NCI-H2029 (cell line): Measurements from ENCODE around the gene ATP5F1E.

Experiments used
- DNase-seq: peaks from one replicate; lab custom pipeline; 2025; lab: John Stamatoyannopoulos, UW

Gene ATP5F1E

GRCh38 chr20:59005523-59006166 is 26.5 kb downstream of the ATP5F1E start:
- no peak for DNase-seq

GRCh38 chr20:59004763-59005522 is 27.2 kb downstream of the ATP5F1E start:
- no peak for DNase-seq

GRCh38 chr20:59004493-59004762 is 27.7 kb downstream of the ATP5F1E start:
- no peak for DNase-seq

- no peak for DNase-seq
Observed at GRCh38 chr20:59003836-59004492, 28.2 kb downstream of the ATP5F1E start.

GRCh38 chr20:59002874-59003399 is 29.2 kb downstream of the ATP5F1E start:
- no peak for DNase-seq

GRCh38 chr20:59002388-59002787 is 29.7 kb downstream of the ATP5F1E start:
- no peak for DNase-seq

- no peak for DNase-seq
Observed at GRCh38 chr20:59001449-59002171, 30.5 kb downstream of the ATP5F1E start.

- no peak for DNase-seq
Observed at GRCh38 chr20:59001068-59001448, 31.1 kb downstream of the ATP5F1E start.

- DNase-seq, result no peak
Observed at GRCh38 chr20:59000326-59000725, 31.8 kb downstream of the ATP5F1E start.

- no peak for DNase-seq
Observed at GRCh38 chr20:58998656-58999055, 33.5 kb downstream of the ATP5F1E start.

GRCh38 chr20:58997141-58997770 is 34.9 kb downstream of the ATP5F1E start:
- DNase-seq, result no peak

- no peak for DNase-seq
Observed at GRCh38 chr20:58996226-58996611, 35.9 kb downstream of the ATP5F1E start.

- DNase-seq, result no peak
Observed at GRCh38 chr20:58995461-58996225, 36.5 kb downstream of the ATP5F1E start.

GRCh38 chr20:58994390-58995159 is 37.6 kb downstream of the ATP5F1E start:
- no peak for DNase-seq

GRCh38 chr20:58993332-58994248 is 38.5 kb downstream of the ATP5F1E start:
- DNase-seq, result no peak

- DNase-seq, result no peak
Observed at GRCh38 chr20:58992911-58993310, 39.2 kb downstream of the ATP5F1E start.

- no peak for DNase-seq
Observed at GRCh38 chr20:58991715-58992114, 40.4 kb downstream of the ATP5F1E start.

GRCh38 chr20:58990651-58991445 is 41.3 kb downstream of the ATP5F1E start:
- no peak for DNase-seq

GRCh38 chr20:58989196-58989595 is 42.9 kb downstream of the ATP5F1E start:
- DNase-seq, result no peak
